OCI-LY7 (cell line): Measurements from ENCODE around the gene ZFHX3. TPM values are rescaled to one million over a fixed set of nuclear protein-coding genes. Genes with fewer than 3 reads are reported as not detected.

ENCODE experiments used
- BruUV-seq: library from RNA; stranded (reverse); fragments of 400-500 nt; replicated peaks from 2 replicates; lab custom pipeline; 2021; lab: Mats Ljungman, UMichigan
- CTCF ChIA-PET: fragments of 300-600 bp; sonication (Branson Sonifier 250); formaldehyde crosslinking; loops from one replicate; lab custom pipeline; 2022; ENCODE audit warnings: antibody characterized with exemption; ENCODE audit not compliant: unreplicated experiment; lab: Charles Lee
- POLR2A ChIA-PET: fragments of 300-600 bp; sonication (Branson Sonifier 250); formaldehyde crosslinking; loops from one replicate; lab custom pipeline; 2022; ENCODE audit warnings: antibody characterized with exemption; lab: Charles Lee
- DNase-seq: peaks from one replicate; pipeline ENCODE4 v3.0.0-alpha.2; 2015; ENCODE audit warnings: low spot score
- H2AFZ ChIP-seq: fragments of 200-600 bp; sonication (generic), shearing (Covaris generic); 2 replicates; pipeline ENCODE4 v1.6.1; 2014; ENCODE audit warnings: mild to moderate bottlenecking, antibody characterized with exemption, low read length, moderate library complexity
- H3K27ac ChIP-seq: fragments of 200-600 bp; sonication (generic); 2 replicates; pipeline ENCODE4 v1.5.1; 2014; ENCODE audit warnings: mixed run types, low read depth, mild to moderate bottlenecking, moderate library complexity, low read length, inconsistent platforms; ENCODE audit not compliant: poor library complexity, severe bottlenecking
- H3K36me3 ChIP-seq: fragments of 200-600 bp; sonication (generic); 2 replicates; pipeline ENCODE4 v1.6.1; 2014; ENCODE audit warnings: mild to moderate bottlenecking, antibody characterized with exemption, low read length, moderate library complexity, mixed read lengths; ENCODE audit not compliant: insufficient read depth
- H3K4me1 ChIP-seq: fragments of 200-600 bp; sonication (generic); 2 replicates; pipeline ENCODE4 v1.5.1; 2014; ENCODE audit warnings: mild to moderate bottlenecking, low read length; ENCODE audit not compliant: insufficient read depth, poor library complexity, severe bottlenecking
- H3K4me2 ChIP-seq: fragments of 200-600 bp; sonication (generic); 2 replicates; pipeline ENCODE4 v1.6.1; 2014; ENCODE audit warnings: mild to moderate bottlenecking, low read length
- H3K4me3 ChIP-seq: fragments of 200-600 bp; sonication (generic); 2 replicates; pipeline ENCODE4 v1.5.1; 2014; ENCODE audit warnings: mild to moderate bottlenecking, low read depth, low read length; ENCODE audit not compliant: poor library complexity, severe bottlenecking
- H3K79me2 ChIP-seq: fragments of 200-600 bp; sonication (generic); 2 replicates; pipeline ENCODE4 v1.6.1; 2016; ENCODE audit warnings: low read depth, mild to moderate bottlenecking, low read length, moderate library complexity, mixed read lengths; ENCODE audit not compliant: insufficient read depth
- H3K9me2 ChIP-seq: fragments of 200-600 bp; sonication (generic); 2 replicates; pipeline ENCODE4 v1.6.1; 2016; ENCODE audit warnings: mild to moderate bottlenecking, low read length, mixed read lengths; ENCODE audit not compliant: insufficient read depth
- H3K9me3 ChIP-seq: fragments of 200-600 bp; sonication (generic); 2 replicates; pipeline ENCODE4 v1.6.1; 2014; ENCODE audit warnings: mild to moderate bottlenecking, mixed run types, low read length, mixed read lengths
- H4K20me1 ChIP-seq: fragments of 200-600 bp; sonication (generic); 2 replicates; pipeline ENCODE4 v1.6.1; 2014; ENCODE audit warnings: mild to moderate bottlenecking, antibody characterized with exemption, low read length, moderate library complexity, mixed read lengths; ENCODE audit not compliant: insufficient read depth
- CTCF ChIP-seq: fragments of 200-600 bp; sonication (generic); conservative IDR thresholded peaks from 2 replicates; pipeline ENCODE4 v1.5.1; 2014; ENCODE audit warnings: mild to moderate bottlenecking, antibody characterized with exemption, low read length, moderate library complexity, mixed read lengths
- EZH2phosphoT487 ChIP-seq: fragments of 200-600 bp; sonication (generic); IDR thresholded peaks from 2 replicates; pipeline ENCODE4 v1.6.1; 2018; ENCODE audit warnings: low read depth, borderline replicate concordance, mild to moderate bottlenecking, mixed run types, antibody characterized with exemption, low read length, moderate library complexity, mixed read lengths
- intact Hi-C: fragments of 100-400 bp; cut with micrococcal nuclease; formaldehyde crosslinking; loops from one replicate; pipeline ENCODE4 v1.10.0; 2022; ENCODE audit not compliant: unreplicated experiment
- total RNA-seq, 2 experiments: library from RNA; depleted of rRNA in 1 of 2; stranded (reverse); fragments of >200 nt in 1 of 2; shearing (Covaris generic) in 1 of 2; gene quantifications; 2 replicates each; pipeline ENCODE4 v1.2.3, GENCODE V29; 2014 to 2022

ZFHX3 gene
- total RNA-seq, 2 experiments from 2014 or later, result 1.3 to 6.2 TPM

GRCh38 chr16:72945611-72946010 is 102.3 kb downstream of the ZFHX3 start:
- Histone ChIP-seq H3K9me2 (no peaks in the 10 kb centered on the region), H3K79me2 (no peaks in the 10 kb centered on the region), H3K4me1 (no peaks in the 10 kb centered on the region), H3K4me2 (no peak overlapping the region), H3K4me3 (no peak overlapping the region), H4K20me1 (no peaks in the 10 kb centered on the region), H3K36me3 (peaks cover 7% of the 10 kb centered on the region; the same call in 1 of the 2 replicates), H3K27ac (no peak overlapping the region), H2AFZ (no peak overlapping the region), H3K9me3 (no peaks in the 10 kb centered on the region)
- intact Hi-C loops, result no loop called here
- POLR2A ChIA-PET, result no interaction called here
- CTCF ChIA-PET, result no interaction called here
- TF ChIP-seq CTCF (no peak), EZH2phosphoT487 (no peak)
- no TSS peak for BruUV-seq
- DNase-seq, result no peak

GRCh38 chr16:72944757-72945485 is 103.0 kb downstream of the ZFHX3 start:
- no peaks in the 10 kb centered on the region for H3K9me2 ChIP-seq
- H3K4me2 ChIP-seq, result no peak overlapping the region
- no peaks in the 10 kb centered on the region for H3K4me1 ChIP-seq
- intact Hi-C loops, result no loop called here
- ChIA-PET POLR2A (interaction anchor here (0.6 kb wide), 1 partner anchor 613 kb away, joined by 3 read pairs; no protein-coding TSS in a partner anchor), CTCF (no interaction called here)
- no peak overlapping the region for H3K4me3 ChIP-seq
- no peak for TF ChIP-seq CTCF
- TF ChIP-seq EZH2phosphoT487, result no peak
- DNase-seq, result no peak
- no peak overlapping the region for H2AFZ ChIP-seq
- no TSS peak for BruUV-seq
- H3K27ac ChIP-seq, result no peak overlapping the region
- H3K36me3 ChIP-seq, result peaks cover 1% of the 10 kb centered on the region; the same call in 1 of the 2 replicates
- H3K9me3 ChIP-seq, result no peaks in the 10 kb centered on the region
- H4K20me1 ChIP-seq, result no peaks in the 10 kb centered on the region
- no peaks in the 10 kb centered on the region for H3K79me2 ChIP-seq

- H4K20me1 ChIP-seq, result no peaks in the 10 kb centered on the region; the same call in 1 of the 2 replicates
- no peaks in the 10 kb centered on the region for H3K79me2 ChIP-seq
- no peaks in the 10 kb centered on the region for H3K9me3 ChIP-seq
- H3K4me1 ChIP-seq, result no peaks in the 10 kb centered on the region
- no peak overlapping the region for H3K27ac ChIP-seq
- intact Hi-C loops, result no loop called here
- ChIA-PET POLR2A (no interaction called here), CTCF (no interaction called here)
- TF ChIP-seq EZH2phosphoT487, result no peak
- TF ChIP-seq CTCF, result no peak
- BruUV-seq, result no TSS peak
- H3K4me3 ChIP-seq, result no peak overlapping the region
- H3K36me3 ChIP-seq, result no peaks in the 10 kb centered on the region
- no peaks in the 10 kb centered on the region for H3K9me2 ChIP-seq
- no peak overlapping the region for H3K4me2 ChIP-seq
- no peak overlapping the region for H2AFZ ChIP-seq
- no peak for DNase-seq
These were observed 105.9 kb downstream of the ZFHX3 start for GRCh38 chr16:72942021-72942420.
